Measurements from ENCODE around the gene ZNF420. TPM values are rescaled to one million over a fixed set of nuclear protein-coding genes. Genes with fewer than 3 reads are reported as not detected.

The ZNF420 gene
- total RNA-seq: 10 to 100 TPM; 14.2 to 19.8 TPM

DNA sequence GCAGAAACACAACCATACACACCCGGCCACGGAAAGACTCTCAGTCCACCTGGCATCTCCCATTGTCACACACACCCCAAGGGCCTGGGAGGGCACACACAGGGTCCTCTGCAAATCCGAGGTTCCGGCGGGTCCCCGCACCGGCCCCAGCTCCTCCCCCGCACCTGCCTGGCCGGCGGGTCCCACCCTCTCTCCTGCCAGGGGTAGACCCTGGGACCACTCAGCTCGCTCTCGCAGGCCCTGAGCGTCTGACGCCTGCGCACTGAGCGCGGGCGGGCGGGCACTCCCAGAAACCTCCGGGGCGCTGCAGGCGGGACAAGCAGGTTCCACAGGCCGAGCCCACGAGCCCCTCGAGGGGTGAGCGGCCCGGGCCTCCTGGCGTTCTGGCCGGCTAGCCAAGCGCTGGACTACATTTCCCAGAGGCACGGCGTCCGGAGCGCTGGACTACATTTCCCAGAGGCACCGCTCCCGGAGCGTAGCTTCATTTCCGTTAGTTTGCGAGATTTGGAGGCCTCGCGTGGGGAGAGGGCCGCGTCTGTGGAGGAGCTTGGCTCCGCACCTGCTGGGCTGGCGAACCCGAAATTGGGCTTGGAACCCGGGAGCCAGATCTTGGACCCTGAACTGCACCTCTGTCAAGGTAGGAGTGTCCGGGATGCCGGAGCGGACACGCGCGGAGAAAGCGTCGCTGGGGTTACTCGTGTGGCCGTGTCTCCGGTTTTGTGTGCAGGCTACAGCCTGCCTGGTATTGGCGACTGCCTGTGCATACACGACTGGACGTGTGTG is at the start of gene ZNF420:
Gene ZNF420, plus strand, starts transcription at position 500 of the 783 bp plus-strand sequence. CDS start 10,686 bp downstream, outside the sequence.

DNA sequence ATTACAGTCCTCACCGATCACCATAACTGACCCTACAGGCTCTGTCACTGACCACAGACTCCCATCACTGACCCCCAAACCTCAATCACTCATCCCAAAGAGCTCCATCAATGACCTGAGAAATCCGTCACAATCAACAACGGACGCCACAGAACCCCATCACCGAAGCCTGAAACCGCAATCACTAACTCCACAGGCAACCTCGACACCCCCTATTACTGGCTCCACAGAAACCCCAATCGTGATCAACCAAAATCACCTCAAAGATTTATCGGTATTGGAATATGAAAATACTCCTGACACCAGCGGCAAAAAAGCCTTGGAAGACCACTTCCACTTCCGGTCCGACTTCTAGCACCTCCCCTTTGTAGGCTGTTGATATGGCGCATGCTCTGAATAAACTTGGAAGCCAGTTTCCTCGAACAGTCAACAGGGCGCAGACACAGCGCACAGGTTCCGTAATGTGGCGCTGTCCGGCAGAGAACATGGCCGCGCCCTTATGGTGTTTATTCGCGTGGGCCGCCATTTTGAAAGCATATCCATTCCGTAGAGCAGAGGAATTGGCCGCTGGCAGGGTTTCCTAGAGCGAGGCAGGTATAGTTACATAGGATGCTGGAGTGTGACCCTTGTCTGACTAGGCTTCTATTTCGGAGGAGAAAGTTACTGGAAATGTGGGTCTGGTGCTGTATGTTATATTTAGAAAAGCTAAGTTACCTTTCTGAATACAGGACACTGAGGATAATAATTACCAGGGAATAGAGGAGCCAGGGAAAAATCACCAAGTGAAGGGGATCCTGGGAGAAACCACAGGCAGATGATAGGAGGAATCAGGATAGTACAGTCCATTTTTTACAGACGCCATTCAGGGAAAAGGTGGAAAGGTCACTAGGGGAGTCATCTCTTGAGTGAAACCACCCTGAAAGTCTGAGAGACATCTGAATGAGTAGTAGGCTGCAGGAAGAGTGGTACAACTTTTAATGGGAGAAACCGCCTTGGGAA is 94.4 kb downstream of the ZNF420 start, which contains the start of gene ZNF585A:
Gene ZNF585A, minus strand, starts transcription at position 328 of the 999 bp plus-strand sequence. CDS start 2,785 bp downstream, outside the sequence.

Other genes with a start within 250 kb of the ZNF420 start
- 10 to 100 TPM; 10.4 to 10.7 TPM for gene ZNF790, start 240.0 kb upstream of the ZNF420 start, total RNA-seq
- 1 to 10 TPM; 7.2 to 8.0 TPM for gene ZNF345, start 227.6 kb upstream of the ZNF420 start, total RNA-seq
- gene ZNF829, start 162.1 kb upstream of the ZNF420 start, total RNA-seq: 1 to 10 TPM; 5.9 to 6.4 TPM
- 1 to 10 TPM; 5.5 to 7.0 TPM for gene ZNF568, start 162.1 kb upstream of the ZNF420 start, total RNA-seq
- gene ZNF585A, start 94.3 kb downstream of the ZNF420 start, total RNA-seq: 10 to 100 TPM; 13.5 to 16.4 TPM
- gene ZNF585B, start 132.1 kb downstream of the ZNF420 start, total RNA-seq: 10 to 100 TPM; 12.0 to 13.0 TPM
- 10 to 100 TPM; 13.6 to 14.0 TPM for gene ZNF383, start 139.8 kb downstream of the ZNF420 start, total RNA-seq